GM21423 (cell line): ENCODE measurements around the gene KRTAP5-9.
"Not testable (repeated sequence)": the region's sequence is repeated elsewhere in the genome, so short reads cannot be mapped to it uniquely, and the experiment has no call there.

Experiments
- ATAC-seq: cut with Tn5 transposase; IDR thresholded peaks from one replicate; pipeline ENCODE4 v1.9.1; 2021; ENCODE audit warnings: mild to moderate bottlenecking, moderate library complexity; ENCODE audit not compliant: unreplicated experiment

Gene KRTAP5-9

GRCh38 chr11:71532036-71532610 lies 16.1 kb upstream of the KRTAP5-9 start:
- no peak for ATAC-seq

GRCh38 chr11:71534711-71535608 lies 13.3 kb upstream of the KRTAP5-9 start:
- not testable (repeated sequence) for ATAC-seq

- no peak for ATAC-seq
Measured at GRCh38 chr11:71535825-71536224, 12.4 kb upstream of the KRTAP5-9 start.

GRCh38 chr11:71537537-71537936 lies 10.7 kb upstream of the KRTAP5-9 start:
- ATAC-seq: no peak

GRCh38 chr11:71537977-71538665 lies 10.1 kb upstream of the KRTAP5-9 start, which contains the start of gene KRTAP5-8:
KRTAP5-8 (plus strand) TSS chr11:71538025; CDS start chr11:71538056, 31 bp downstream.
- not testable (repeated sequence) for ATAC-seq

GRCh38 chr11:71538666-71538990 lies 9.6 kb upstream of the KRTAP5-9 start:
- no peak for ATAC-seq

- no peak for ATAC-seq
Measured at GRCh38 chr11:71539017-71539416, 9.2 kb upstream of the KRTAP5-9 start.

- ATAC-seq: not testable (repeated sequence)
Measured at GRCh38 chr11:71539971-71540370, 8.2 kb upstream of the KRTAP5-9 start.

GRCh38 chr11:71540521-71541304 lies 7.5 kb upstream of the KRTAP5-9 start:
- ATAC-seq: not testable (repeated sequence)

GRCh38 chr11:71542382-71542781 lies 5.8 kb upstream of the KRTAP5-9 start:
- ATAC-seq: no peak

GRCh38 chr11:71542879-71543777 lies 5.1 kb upstream of the KRTAP5-9 start:
- ATAC-seq: no peak

GRCh38 chr11:71543866-71544265 lies 4.4 kb upstream of the KRTAP5-9 start:
- no peak for ATAC-seq

- no peak for ATAC-seq
Measured at GRCh38 chr11:71544525-71545214, 3.5 kb upstream of the KRTAP5-9 start.

- no peak for ATAC-seq
Measured at GRCh38 chr11:71545405-71545966, 2.7 kb upstream of the KRTAP5-9 start.

- no peak for ATAC-seq
Measured at GRCh38 chr11:71548716-71549151, 514 bp downstream of the KRTAP5-9 start.

GRCh38 chr11:71551711-71552110 lies 3.5 kb downstream of the KRTAP5-9 start:
- ATAC-seq: no peak

- ATAC-seq: no peak
Measured at GRCh38 chr11:71554996-71555395, 6.8 kb downstream of the KRTAP5-9 start.

GRCh38 chr11:71555508-71555907 lies 7.3 kb downstream of the KRTAP5-9 start:
- no peak for ATAC-seq

- ATAC-seq: no peak
Measured at GRCh38 chr11:71556018-71556417, 7.8 kb downstream of the KRTAP5-9 start.
